ENCODE measurements around the gene TTC13.
"Not testable (repeated sequence)": the region's sequence is repeated elsewhere in the genome, so short reads cannot be mapped to it uniquely, and the experiment has no call there.

Gene TTC13

DNA sequence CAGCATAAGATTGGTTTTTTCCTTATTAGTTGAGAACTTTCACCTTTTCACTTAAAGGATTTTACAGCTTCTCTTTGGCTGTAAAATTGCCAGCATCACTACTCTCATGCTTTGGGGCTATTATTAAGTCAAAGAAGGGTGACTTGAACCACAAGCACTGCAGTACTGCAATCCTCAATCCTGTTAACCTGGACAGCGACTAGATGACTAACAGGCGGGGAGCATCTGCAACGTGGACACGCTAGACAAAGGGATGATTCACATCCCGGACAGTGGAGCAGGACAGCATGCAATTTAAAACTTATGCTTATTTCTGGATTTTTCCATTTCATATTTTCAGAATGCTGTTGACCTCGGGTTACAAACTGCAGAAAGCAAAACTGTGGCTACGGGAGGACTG is 8.3 kb upstream of the TTC13 start:
- DNase-seq: peak; percentile 58

DNA sequence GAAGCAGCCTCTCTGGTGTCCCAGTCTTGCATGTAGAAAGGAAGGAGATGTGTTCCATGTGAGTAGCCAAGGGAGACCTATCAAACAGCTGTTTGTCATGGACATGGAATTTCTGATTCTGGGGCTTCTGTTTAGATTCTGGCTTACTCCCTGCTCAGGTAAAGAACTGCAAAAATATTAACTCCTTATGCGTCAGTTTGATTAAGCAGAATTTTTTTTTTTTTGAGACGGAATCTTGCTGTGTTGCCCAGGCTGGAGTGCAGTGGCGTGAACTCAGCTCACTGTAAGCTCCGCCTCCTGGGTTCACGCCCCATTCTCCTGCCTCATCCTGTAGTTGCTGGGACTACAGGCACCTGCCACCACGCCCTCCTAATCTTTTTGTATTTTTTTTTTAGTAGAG is 7.0 kb upstream of the TTC13 start:
- DNase-seq: no peak

DNA sequence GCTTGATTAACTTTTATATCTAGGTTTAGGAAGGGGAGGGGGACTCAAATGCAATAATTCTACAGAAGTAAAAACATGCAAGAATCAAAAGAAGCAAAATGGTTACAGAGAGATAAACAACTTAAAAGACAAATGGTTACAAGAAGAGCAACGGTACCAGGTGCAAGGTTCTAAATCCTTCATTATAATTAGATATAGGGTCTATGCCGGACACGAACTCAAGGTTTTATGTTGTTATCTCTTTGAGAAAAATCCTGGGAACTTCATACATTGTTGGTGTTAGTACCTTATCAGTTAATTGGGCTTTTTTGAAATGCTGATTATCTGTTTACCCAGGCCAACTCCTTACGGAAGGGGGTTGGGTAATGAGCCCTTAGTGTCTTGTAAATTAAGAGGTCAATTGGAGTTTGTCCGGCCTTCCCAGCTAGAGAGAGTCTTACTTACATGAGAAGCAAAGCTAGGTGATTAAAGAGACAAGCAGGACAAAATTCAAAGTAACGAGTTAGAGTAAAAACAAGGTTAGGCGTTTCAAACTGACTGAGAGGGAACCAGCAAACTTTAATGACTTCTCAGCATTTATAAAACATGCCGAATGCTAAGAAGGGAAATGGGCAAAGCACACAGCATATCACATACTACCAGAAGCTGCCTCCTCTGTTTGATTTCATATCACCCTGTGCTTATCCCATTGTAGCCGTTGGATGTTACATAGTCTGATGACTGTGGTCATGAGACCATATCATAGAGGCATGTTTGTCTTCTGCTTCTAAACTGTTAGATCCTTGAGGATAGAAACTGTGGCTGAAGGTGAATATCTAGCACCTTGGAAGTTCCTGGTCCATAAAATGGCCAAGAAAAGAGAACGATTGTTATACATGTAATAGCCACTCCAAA is 6.2 kb upstream of the TTC13 start:
- DNase-seq: not testable (repeated sequence)

DNA sequence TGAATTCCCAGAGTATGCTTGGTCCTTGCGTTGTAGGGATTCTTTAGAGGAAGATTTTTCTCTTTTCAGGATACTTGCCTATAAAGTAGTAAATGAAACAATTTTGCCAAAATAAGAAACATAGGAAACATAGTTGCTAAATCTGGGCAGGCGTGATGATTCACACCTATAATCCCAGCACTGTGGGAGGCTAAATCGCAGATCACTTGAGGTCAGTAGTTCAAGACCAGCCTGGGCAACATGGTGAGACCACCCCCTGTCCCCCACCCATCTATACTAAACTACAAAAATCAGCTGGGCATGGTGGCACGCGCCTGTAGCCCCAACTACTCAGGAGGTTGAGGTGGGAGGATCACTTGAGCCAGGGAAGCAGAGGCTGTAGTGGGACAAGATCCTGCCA is 5.2 kb upstream of the TTC13 start:
- DNase-seq: no peak

DNA sequence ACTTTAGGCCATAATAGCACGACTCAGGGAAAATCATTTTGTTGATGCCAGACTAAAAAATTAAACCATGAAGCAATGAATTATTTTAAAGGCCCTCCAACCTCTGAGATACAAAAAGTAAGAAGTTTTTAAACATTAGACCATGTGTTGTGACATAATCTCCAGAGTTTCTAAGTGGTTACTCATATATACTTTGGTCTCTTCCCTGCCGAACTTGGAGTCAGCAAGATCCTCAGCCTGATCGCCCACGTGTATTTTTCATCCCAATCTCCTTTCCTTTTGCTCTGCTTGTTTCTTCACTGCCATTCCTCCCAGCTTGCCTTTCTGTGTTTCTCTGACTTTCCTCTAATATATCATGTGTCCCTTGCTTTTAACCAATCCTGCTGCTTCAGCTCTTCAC is 4.0 kb upstream of the TTC13 start:
- DNase-seq: peak; percentile 62

DNA sequence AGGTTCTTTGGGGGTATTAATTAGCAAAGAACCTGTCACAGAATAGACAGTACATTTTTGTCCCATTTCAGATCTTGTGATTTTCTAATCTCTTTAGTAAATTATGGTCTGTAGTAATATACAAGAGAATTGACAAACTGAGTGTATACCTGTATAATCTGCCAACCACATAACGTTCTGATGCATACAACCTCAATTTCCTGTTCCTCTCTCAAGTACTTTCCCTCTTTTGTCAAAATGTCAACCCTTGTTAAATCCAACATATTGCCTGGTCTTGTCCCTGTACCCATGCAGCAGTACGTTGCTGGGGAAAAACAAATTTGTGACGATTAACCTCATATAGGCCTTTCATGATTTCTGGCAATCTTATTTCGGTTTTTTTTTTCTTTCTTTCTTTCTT is 1.3 kb upstream of the TTC13 start:
- DNase-seq: no peak

DNA sequence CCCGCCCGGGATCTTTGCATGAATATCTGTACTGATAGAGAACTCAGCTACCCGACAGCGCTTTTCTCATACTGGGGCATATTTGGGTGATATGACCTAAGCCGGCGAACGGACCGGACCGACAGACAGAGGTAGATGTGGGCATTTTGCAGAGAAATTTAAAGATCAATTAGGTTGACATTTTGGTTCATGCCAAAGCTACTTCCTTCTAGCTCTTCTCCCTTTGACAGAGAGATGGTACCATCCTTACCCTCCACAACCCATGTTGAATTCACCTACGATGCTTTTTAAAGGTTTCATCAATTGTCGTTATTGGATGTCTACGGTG is 692 bp upstream of the TTC13 start:
- no peak for DNase-seq

DNA sequence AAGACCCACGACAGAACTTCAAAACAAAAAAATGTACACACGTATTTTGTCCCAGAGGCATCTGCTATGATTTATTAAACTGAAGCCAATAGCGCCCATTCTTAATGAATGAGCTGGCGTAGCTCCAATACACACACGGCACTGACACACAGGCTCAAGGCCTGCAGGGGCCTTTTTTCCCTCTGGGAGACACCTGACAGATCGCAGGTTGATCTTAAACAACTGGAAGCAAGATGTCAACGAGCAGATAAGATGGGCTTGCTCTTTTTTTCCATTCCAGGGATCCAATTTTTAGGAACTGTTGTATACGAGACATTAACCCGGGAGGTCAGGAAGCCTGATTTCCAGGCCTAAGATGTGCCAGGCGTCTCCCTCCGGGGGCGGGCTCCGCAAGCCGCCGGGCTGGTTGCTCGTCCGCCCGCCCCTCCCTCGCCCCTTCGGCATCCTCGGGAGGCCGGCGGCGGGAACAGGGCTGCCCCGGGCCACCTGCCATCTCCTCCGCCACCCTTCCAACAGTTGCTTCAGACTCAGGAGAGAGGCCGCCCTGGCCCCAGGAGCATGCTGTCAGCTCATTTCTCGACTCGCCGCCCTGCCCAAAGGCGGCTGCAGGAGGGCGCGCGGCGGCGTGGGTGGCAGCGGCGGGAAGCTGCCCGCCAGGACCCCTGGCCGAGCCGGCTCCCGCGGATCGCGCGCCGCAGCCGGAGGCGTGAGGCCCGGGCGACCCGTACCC is 735 bp downstream of the TTC13 start:
- DNase-seq: peak; percentile 13

DNA sequence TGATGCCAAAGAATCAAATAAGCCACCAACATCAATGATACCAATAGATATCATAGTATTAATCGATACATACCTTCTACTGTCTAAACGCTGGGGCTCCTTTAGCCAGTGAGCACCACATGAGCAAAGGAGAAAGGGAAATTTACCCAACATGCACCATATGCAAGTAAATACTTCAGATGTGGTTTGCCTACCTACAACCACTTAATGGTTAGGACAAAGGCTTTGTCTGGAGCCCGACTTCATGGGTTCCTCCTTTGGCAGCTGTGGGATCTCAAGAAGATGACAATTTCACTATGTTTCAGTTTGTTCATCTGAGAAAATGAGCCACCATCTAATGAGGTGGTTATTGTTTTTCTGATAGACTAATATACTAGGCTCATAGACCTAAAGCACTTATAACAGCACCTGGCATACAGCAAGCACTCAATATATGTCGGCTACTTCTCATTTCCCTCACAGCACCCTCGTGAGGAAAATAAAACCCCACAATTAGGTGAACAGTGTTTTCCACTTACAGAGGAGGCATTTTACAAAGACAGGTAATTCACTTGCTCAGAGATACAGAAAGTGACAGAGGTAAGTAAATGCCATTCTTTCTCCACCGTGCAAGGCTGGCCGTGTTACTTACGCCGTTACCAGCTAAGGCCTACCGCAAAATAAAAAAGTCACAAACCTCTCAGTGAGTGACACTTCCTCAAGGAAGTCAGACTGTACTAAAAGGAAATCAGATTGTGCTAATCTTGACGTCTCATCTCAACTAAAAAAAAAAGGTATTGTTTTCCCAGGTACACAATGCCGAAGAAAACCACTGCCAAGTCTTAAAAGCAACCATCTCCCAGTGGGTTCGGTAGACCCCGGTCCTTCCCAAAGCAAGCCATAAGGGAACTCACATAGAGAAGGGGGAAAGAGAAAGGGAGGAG is 1.6 kb downstream of the TTC13 start:
- no peak for DNase-seq

DNA sequence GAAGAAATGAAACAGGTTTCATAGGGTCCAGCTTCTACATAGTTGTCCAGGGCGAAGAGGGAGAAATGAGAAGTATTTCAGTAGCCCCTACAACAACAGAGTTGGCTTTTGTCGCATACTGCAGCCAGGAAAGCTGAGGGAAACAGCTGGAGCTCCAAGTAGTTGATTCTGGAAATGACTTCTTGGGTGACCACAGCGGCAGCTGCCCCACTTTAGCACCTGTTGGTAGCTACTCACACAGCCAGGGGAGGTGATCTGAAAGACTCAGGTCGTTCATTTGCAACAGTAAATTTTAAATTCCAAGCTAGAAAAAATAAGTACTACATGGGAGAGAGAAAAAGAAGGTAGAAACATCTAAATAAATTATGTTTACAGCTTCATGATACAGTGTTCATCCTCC is 2.3 kb downstream of the TTC13 start:
- DNase-seq: no peak

DNA sequence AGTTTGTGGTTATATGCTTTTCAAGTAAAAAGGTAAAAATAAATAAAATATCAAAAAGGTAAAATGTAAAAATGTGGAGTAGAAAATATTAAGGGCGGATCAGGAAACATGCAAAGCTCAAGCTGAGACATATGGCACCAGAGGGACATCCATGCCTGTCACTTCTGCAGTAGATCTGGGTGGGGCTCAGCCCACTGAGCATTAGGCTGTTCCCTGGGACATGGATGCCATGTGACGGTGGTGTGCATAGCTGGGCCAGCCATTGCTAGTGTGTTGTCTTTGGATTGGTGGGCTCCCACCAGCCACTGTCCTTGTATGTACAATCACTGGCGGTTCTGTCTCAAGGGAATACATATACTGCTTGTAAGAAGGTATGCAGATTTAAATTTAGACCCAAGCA is 3.0 kb downstream of the TTC13 start:
- no peak for DNase-seq

DNA sequence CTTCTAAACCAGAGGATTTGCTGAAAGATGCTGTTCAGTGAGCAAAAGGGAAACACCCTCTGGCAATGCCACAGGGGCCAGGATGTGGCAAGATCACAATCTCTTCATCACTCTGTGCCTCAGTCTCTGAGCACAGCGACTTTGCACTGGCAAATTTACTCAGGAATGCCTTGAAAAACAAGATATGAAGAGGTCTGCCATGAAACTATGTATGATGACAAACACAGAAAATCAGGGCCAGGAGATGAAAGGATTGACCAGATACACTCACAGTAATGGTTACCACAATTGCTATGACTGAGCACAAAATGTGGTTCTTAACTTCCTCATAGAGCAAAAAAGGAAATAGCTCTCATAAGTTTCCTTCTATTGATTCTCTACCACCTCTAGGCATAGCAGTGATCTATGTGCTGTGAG is 5.8 kb downstream of the TTC13 start:
- DNase-seq: peak; percentile 17

DNA sequence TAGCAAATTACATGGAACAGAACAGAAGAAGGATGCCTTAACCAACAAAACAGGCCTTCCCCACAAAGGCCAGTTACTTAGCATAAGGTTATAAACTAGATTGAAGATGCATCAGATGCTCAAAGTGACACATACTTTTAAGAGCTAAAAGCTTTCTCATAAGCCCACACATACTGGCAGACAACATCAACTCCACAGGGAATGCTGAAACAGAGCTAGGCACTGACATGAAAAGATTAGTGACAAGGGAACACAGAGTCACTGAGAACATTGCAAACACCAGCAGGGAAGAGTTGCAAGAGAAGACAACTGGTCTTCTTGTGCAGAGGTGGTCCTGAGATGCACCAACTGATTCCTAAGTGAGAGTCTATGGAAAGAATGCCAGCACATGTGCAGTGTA is 6.9 kb downstream of the TTC13 start:
- no peak for DNase-seq

DNA sequence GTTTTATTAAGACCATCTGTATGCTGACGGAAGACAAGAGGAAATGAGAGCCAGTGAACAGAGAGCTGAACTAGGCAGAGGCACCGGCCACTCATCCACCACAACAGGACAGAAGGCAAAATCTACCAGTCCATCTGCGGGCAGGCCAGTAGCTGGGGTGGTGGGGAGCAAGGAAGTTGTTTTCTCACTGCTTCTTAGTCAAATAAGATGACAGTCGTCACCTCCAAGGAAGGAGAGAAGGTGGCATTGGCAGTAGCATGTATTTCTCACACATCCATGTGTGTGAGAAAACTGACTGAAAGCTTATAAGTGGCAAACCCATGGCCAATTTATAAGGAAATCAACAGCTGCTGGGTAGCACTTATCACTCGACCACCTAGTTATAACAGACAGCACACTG is 8.2 kb downstream of the TTC13 start:
- DNase-seq: no peak

DNA sequence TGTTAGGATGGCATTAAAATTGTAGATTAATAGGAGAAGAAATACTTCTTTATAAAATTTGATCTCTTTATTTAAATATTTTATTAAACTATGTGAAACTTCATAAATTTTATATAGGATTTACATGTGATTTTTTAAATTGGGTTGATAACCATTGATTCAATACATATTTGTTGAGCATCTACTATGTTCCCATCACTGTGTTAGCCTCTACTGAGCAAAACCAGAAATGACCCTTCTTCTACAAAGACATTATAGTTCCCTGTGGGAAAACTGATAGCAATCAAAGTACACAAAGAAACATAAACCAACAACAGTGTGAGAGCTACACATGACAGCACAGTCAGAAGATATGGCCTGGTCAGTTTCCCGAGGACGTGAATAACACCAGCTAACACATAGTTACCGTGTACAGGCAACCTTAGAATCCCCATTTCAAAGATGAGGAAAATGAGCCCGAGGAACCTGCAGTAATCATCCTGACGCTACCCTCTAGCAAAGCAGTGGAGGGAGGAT is 12.2 kb downstream of the TTC13 start:
- no peak for DNase-seq

DNA sequence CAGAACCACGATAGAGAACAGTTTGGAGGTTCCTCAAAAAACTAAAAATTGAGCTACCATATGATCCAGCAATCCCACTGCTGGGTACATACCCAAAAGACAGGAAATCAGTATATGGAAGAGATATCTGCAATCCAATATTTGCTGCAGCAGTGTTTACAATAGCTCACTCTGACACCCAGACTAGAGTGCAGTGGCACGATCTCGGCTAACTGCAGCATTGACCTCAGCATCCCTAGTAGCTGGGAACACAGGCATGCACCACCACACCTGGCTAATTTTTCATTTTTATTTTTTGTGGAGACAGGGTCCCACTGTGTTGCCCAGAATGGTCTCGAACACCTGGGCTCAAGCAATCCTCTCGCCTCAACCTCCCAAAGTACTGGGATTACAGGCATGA is 13.1 kb downstream of the TTC13 start:
- no peak for DNase-seq

DNA sequence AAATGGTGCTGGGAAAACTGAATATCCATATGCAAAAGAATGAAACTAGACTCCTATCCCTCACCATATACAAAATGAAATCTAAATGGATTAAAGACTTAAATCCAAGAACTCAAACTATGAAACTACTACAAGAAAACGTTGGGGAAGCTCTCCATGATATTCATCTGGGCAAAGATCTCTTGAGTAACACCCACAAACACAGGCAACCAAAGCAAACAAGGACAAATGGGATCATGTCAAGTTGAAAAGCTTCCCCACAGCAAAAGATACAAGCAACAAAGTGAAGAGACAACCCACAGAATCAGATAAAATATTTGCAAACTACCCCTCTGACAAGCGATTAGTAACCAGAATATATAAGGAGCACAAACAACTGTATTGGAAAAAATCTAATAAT is 13.8 kb downstream of the TTC13 start:
- DNase-seq: no peak

DNA sequence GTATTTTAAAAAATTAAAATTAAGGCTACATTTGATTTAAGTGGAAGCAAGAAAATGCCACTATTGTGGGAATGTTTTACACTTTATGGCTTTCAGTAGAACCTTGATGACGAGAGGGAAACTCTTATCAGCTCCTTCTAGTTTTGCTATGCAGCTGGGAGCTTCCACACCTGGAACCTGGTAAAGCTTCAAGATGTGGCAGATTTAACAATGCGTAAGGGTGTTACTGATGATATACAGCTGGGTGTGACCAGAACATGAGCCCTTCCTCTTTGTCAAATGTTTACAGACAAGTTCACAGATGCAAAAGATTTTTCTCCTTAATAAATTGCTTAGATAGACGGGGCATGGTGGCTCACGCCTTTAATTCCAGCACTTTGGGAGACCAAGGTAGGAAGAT is 20.3 kb downstream of the TTC13 start:
- DNase-seq: no peak

DNA sequence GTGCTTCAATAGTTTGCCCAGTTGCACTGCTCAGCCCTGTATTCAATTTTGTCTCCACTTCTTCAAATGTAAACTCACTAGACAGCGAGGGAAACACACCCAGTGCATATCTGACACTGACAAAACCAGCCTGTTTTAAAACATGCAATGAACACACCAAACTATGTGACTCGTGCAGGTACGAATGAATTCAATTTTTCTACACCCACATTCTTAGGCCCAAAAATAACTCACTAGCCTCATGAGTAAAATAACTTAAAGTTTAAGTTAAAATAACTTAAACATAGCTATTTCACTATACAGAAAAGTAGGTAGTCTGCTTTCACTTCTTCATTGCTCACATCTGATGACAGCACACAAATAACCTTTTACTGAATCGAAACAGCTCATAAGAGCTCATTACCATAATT is 21.1 kb downstream of the TTC13 start:
- DNase-seq: no peak

DNA sequence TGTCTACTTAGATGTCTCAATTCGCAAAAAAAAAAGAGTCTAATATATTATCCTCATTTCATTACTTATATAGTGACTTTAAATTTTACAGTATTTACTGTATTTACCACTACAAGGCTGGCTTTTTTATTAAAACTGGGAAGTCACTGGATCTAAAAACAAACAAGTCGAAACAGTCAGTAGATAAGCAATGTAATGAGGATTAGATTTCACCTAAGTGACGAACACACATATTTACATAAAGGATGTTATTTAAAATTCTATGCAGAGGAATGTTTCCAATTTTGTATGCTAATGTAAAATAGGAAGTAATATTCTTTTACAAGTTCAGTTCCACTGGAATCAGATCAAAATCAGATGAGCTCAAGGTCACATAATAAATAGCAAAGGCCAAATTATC is 28.3 kb downstream of the TTC13 start:
- DNase-seq: no peak

DNA sequence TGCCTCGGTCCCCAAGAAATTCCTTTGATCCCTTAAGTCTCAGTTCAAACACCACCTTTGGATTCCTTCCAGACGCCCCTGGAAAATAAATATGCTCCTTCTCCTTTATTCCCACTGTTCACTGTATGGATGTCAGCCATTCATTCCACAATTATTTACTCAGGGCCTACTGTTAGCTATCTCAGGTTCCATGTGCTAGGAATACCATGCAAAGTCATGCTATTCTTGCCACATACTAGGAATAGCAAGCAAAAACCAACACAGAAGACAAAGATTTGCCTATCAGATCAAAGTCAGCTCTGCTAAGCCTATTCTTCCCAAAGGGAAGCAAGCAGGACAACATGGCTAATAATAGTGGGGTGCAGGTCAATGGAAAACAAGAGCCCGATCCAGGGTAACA is 29.8 kb downstream of the TTC13 start:
- no peak for DNase-seq

DNA sequence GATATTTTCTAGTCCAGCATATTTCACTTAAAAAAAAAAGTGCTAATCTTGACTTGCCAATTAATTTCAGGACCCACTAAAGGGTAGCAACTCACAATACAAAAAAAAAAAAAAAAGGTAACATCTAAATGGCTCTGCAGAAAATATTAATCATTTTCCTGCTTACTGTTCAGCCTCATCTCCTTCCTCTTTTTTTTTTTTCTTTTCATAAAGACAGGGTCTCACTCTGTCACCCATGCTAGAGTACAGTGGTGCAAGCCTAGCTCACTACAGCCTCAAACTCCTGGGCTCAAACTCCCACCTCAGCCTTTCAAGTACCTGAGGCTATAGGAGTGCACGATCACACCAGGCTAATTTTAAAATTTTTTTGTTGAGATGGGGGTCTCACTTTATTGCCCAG is 30.4 kb downstream of the TTC13 start:
- DNase-seq: no peak

DNA sequence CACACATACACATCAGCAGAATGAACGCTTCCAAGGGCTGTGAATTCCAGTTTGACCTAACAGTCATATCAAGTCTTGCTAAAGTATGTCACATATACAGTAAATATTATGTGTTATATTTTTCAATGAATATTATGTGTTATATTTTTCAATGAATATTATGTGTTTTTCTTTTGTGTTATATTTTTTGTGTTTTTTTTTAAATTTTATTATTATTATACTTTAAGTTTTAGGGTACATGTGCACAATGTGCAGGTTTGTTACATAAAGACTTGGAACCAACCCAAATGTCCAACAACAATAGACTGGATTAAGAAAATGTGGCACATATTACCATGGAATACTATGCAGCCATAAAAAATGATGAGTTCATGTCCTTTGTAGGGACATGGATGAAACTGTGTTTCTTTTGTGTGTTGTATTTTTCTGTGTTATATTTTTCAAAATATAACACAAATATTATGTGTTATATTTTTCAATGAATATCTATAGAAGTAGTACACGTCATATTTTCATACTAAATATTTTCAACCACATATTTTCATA is 35.5 kb downstream of the TTC13 start:
- DNase-seq: no peak
